Measurements from ENCODE around the gene CLCN4. TPM values are rescaled to one million over a fixed set of nuclear protein-coding genes. Genes with fewer than 3 reads are reported as not detected.

CLCN4 gene
- total RNA-seq, 1 experiment from 2014 or later, result 6.9 TPM

GRCh38 chrX:10133980-10134676 is 22.6 kb upstream of the CLCN4 start:
- Histone ChIP-seq H3T11ph (ENCODE audit: low read length) (no peak overlapping the region), H3K9me3 (ENCODE audit: control insufficient read depth, low read depth, low read length) (no peaks in the 10 kb centered on the region), H3K14ac (ENCODE audit: insufficient read depth, low read length) (no peak overlapping the region), H2BK5ac (ENCODE audit: insufficient read length, low read length) (no peak overlapping the region), H2BK12ac (ENCODE audit: insufficient read length, low read depth, low read length) (no peak overlapping the region), H4K20me1 (ENCODE audit: control insufficient read depth, insufficient read depth, insufficient read length) (no peaks in the 10 kb centered on the region), H3K18ac (ENCODE audit: insufficient read length, low read depth, low read length) (no peak overlapping the region), H3K4me1 (ENCODE audit: insufficient read depth, low read length) (peaks cover 2% of the 10 kb centered on the region; the same call in 1 of the 2 replicates), H4K5ac (ENCODE audit: insufficient read length, low read depth, low read length) (no peak overlapping the region), H3K27me3 (ENCODE audit: insufficient read depth, low read length) (no peaks in the 10 kb centered on the region), H3K23me2 (ENCODE audit: insufficient read length, low read depth, low read length, poor library complexity, severe bottlenecking) (no peaks in the 10 kb centered on the region), H3K27ac (ENCODE audit: insufficient read length, low read depth, low read length) (no peak overlapping the region), H3K23ac (ENCODE audit: insufficient read length, low read depth, low read length) (no peak overlapping the region), H2AFZ (ENCODE audit: low read length) (no peak overlapping the region), H2BK15ac (ENCODE audit: low read depth, low read length) (no peak overlapping the region; the same call in 1 of the 2 replicates), H3K4ac (ENCODE audit: low read depth, low read length) (no peak overlapping the region), H3K9ac (ENCODE audit: extremely low read depth, insufficient read length, low read length) (no peak overlapping the region), H2BK120ac (ENCODE audit: low read depth, low read length, poor library complexity, severe bottlenecking) (no peak overlapping the region), H3K79me2 (ENCODE audit: insufficient read depth, low read length) (no peaks in the 10 kb centered on the region), H2BK20ac (ENCODE audit: low read depth, low read length, poor library complexity, severe bottlenecking) (no peak overlapping the region), H4K8ac (replicated peaks; ENCODE audit: insufficient read length, low read depth, low read length) (no peak overlapping the region), H3K79me1 (ENCODE audit: insufficient read depth, low read depth, low read length, poor library complexity, severe bottlenecking) (no peaks in the 10 kb centered on the region), H2AK5ac (ENCODE audit: insufficient read length, low read length) (no peak overlapping the region), H4K91ac (ENCODE audit: insufficient read length, low read depth, low read length) (no peak overlapping the region), H3K4me2 (ENCODE audit: insufficient read depth, insufficient read length, low read length) (no peak overlapping the region), H3K56ac (ENCODE audit: insufficient read length, low read depth, low read length) (no peak overlapping the region)
- no peak overlapping the region for H3K27ac Mint-ChIP-seq
- H3K27me3 Mint-ChIP-seq (ENCODE audit: low read depth), result no peaks in the 10 kb centered on the region
- H3K4me1 Mint-ChIP-seq, result peaks cover 18 to 23% of the 10 kb centered on the region in 2 experiments
- peaks cover 62 to 66% of the 10 kb centered on the region in 2 experiments for H3K9me3 Mint-ChIP-seq
- peaks cover 56 to 67% (median 65%) of the 10 kb centered on the region in 3 experiments for H3K36me3 Mint-ChIP-seq (ENCODE audit: insufficient read depth in 1 of 3, low read depth in 3 of 3)
- TF ChIP-seq CTCF (conservative IDR thresholded peaks at IDR 0.05), result no peak
- no peak overlapping the region for H3K4me3 Mint-ChIP-seq
- no CpG with 5 or more reads among the region's 20 CpGs for WGBS (ENCODE audit: extremely low coverage, insufficient read length, low lambda C conversion rate)
- no peak for DNase-seq
